Astrocyte (in vitro differentiated cells and primary cell): ENCODE measurements around the gene CYP39A1.

ENCODE experiments used
- CTCF ChIP-seq: IDR thresholded peaks from 2 replicates; pipeline ENCODE4 v1.5.1; 2011; ENCODE audit warnings: low read depth, mild to moderate bottlenecking, inconsistent platforms, low read length, moderate library complexity; ENCODE audit not compliant: insufficient read depth
- EZH2 ChIP-seq: IDR thresholded peaks from 2 replicates; pipeline ENCODE4 v1.6.1; 2012; ENCODE audit warnings: mild to moderate bottlenecking, low read length, inconsistent platforms; ENCODE audit not compliant: insufficient read depth

- no peak for TF ChIP-seq CTCF
- TF ChIP-seq EZH2 = no peak
These were observed 151.2 kb downstream of the CYP39A1 start for GRCh38 chr6:46501136-46502089.
